GM12874 (cell line): ENCODE results near the gene TBC1D22A.

Experiments
- TF ChIP-seq, protein P1 (sequence below): IDR thresholded peaks from 2 replicates; pipeline ENCODE4 v1.5.1; 2011; ENCODE audit warnings: low read depth, mild to moderate bottlenecking, control low read depth, low read length, moderate library complexity; ENCODE audit not compliant: insufficient read depth

The TBC1D22A gene

GRCh38 chr22:47130883-47131631 lies 368.6 kb downstream of the TBC1D22A start:
- TF ChIP-seq, protein P1, sequence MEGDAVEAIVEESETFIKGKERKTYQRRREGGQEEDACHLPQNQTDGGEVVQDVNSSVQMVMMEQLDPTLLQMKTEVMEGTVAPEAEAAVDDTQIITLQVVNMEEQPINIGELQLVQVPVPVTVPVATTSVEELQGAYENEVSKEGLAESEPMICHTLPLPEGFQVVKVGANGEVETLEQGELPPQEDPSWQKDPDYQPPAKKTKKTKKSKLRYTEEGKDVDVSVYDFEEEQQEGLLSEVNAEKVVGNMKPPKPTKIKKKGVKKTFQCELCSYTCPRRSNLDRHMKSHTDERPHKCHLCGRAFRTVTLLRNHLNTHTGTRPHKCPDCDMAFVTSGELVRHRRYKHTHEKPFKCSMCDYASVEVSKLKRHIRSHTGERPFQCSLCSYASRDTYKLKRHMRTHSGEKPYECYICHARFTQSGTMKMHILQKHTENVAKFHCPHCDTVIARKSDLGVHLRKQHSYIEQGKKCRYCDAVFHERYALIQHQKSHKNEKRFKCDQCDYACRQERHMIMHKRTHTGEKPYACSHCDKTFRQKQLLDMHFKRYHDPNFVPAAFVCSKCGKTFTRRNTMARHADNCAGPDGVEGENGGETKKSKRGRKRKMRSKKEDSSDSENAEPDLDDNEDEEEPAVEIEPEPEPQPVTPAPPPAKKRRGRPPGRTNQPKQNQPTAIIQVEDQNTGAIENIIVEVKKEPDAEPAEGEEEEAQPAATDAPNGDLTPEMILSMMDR = no peak

DNA sequence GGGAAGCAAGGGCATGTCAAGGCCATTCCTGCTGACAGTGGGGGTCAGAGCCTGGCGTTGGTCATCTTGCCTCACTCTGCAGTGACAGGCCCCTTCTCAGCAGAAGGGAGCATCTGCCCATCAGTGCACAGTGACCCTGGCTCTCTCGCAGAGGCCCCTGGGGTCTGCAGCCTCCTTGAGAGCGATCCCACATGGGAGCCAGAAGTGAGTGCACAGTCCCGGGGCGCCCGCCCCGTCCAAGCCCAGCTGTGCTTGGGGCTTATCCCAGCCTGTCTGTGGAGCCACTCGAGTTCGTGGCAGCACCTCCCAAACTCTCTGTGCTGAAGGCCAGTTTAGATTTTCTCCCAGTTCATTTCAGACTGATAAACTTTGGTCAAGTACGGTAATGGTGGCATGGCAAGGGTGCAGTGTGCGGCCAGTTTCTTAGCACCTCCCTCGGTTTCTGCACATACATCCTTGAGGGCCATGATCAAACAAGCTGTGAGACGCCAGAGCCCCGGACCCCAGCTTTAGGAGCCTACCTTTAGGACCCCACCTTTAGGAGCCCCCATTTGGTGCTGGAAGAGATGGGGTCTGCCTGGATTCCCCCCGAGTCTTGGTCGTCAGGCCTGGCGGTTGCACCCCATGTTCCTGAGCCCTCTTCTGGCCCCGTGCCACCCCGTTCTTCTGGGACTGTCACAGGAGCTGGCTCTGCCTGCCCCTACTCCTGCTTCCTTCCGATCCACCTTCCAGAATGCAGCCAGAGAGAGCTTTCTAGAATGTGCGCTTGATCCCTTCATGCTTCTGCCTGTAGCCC lies 369.4 kb downstream of the TBC1D22A start:
- TF ChIP-seq, protein P1 = no peak

DNA sequence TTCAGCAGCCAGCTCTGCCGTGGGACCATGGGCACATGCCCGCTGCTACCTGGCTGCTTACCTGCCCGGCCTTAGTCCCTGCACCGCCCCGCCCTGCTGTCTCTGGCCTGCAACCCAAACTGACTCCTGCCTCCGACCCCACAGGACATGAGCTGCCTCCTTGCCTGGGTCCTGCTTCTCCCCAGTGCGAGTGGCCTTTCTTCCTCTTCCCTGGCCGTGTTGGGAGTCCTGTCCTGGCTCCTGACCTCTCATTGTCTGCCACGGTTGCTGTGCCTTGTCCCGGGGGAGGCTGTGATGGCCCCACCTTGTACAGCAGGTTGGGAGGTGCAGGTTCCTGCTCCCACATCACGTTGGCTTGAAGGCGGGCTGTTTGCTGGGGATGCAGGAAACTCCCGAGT lies 370.0 kb downstream of the TBC1D22A start:
- TF ChIP-seq, protein P1 = no peak

- TF ChIP-seq, protein P1 = no peak
Measured at GRCh38 chr22:47133061-47133969, 370.9 kb downstream of the TBC1D22A start.

- TF ChIP-seq, protein P1 = no peak
Measured at GRCh38 chr22:47134222-47134621, 371.8 kb downstream of the TBC1D22A start.

GRCh38 chr22:47135338-47135737 lies 372.9 kb downstream of the TBC1D22A start:
- TF ChIP-seq, protein P1 = no peak

- TF ChIP-seq, protein P1 = no peak
Measured at GRCh38 chr22:47136050-47136449, 373.6 kb downstream of the TBC1D22A start.
